ENCODE measurements around the gene SOWAHB.

DNA sequence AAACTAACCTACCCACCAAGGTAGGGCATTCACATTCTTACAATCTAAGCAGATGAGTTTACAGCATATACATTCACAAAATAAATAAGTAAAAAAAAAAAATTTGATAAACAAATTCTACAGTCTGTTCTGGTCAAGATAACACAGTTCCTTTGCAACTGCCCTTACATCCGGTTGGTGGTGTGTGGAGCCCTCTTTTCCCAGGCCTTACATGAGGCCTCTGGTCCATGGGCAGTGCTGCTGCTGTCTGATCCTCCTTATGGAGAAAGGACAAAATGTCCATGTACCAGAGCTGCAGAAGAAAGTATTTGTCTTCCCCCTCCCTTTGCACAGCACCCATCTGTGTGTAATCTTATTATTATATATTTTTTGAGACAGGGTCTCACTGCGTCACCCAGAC is 49.4 kb upstream of the SOWAHB start:
- TF ChIP-seq POLR2A (IDR thresholded peaks at IDR 0.05), result no peak
- TF ChIP-seq, protein P1, sequence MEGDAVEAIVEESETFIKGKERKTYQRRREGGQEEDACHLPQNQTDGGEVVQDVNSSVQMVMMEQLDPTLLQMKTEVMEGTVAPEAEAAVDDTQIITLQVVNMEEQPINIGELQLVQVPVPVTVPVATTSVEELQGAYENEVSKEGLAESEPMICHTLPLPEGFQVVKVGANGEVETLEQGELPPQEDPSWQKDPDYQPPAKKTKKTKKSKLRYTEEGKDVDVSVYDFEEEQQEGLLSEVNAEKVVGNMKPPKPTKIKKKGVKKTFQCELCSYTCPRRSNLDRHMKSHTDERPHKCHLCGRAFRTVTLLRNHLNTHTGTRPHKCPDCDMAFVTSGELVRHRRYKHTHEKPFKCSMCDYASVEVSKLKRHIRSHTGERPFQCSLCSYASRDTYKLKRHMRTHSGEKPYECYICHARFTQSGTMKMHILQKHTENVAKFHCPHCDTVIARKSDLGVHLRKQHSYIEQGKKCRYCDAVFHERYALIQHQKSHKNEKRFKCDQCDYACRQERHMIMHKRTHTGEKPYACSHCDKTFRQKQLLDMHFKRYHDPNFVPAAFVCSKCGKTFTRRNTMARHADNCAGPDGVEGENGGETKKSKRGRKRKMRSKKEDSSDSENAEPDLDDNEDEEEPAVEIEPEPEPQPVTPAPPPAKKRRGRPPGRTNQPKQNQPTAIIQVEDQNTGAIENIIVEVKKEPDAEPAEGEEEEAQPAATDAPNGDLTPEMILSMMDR (IDR thresholded peaks at IDR 0.05), result no peak
